GM12891 (cell line): Measurements from ENCODE around the gene NME1.

Source experiments
- PAX5 ChIP-seq: IDR thresholded peaks from 2 replicates; pipeline ENCODE4 v1.6.1; 2011; ENCODE audit warnings: low read length, moderate library complexity, mild to moderate bottlenecking; ENCODE audit not compliant: insufficient read depth, severe bottlenecking
- POLR2A ChIP-seq: IDR thresholded peaks from 2 replicates; pipeline ENCODE4 v1.6.1; 2011; ENCODE audit warnings: low read depth, low read length, control low read depth
- POLR2AphosphoS5 ChIP-seq: IDR thresholded peaks from 2 replicates; pipeline ENCODE4 v1.6.1; 2011; ENCODE audit warnings: low read depth, low read length, control low read depth
- POU2F2 ChIP-seq: IDR thresholded peaks from 2 replicates; pipeline ENCODE4 v1.6.1; 2011; ENCODE audit warnings: low read depth, mild to moderate bottlenecking, control low read depth, low read length, moderate library complexity
- SPI1 ChIP-seq: IDR thresholded peaks from 2 replicates; pipeline ENCODE4 v1.6.1; 2011; ENCODE audit warnings: low read depth, low read length, control low read depth
- TAF1 ChIP-seq: IDR thresholded peaks from 2 replicates; pipeline ENCODE4 v1.6.1; 2011; ENCODE audit warnings: low read depth, low read length, control low read depth

GRCh38 chr17:51154176-51154575 lies 817 bp downstream of the NME1 start:
- peak; percentile 6; the same call in 1 of the 2 replicates for TF ChIP-seq POLR2A
- no peak for TF ChIP-seq TAF1
- no peak for TF ChIP-seq POLR2AphosphoS5
- no peak for TF ChIP-seq PAX5
- TF ChIP-seq POU2F2: no peak
- TF ChIP-seq SPI1: no peak
